OCI-LY3 (cell line): ENCODE data around the gene ELFN1.

Source experiments
- H2AFZ ChIP-seq: fragments of 200-600, 300-600 bp; shearing (Covaris generic); 2 replicates; pipeline ENCODE4 v1.6.0; 2014; ENCODE audit warnings: antibody characterized with exemption, low read depth, low read length
- H3K27ac ChIP-seq: fragments of 200-600, 300-600 bp; sonication (generic); 2 replicates; pipeline ENCODE4 v1.5.1; 2014; ENCODE audit warnings: mild to moderate bottlenecking, low read length, moderate library complexity, mixed read lengths
- H3K27me3 ChIP-seq: fragments of 200-600, 300-600 bp; sonication (generic); 2 replicates; pipeline ENCODE4 v1.6.1; 2014; ENCODE audit warnings: low read depth, low read length, mixed read lengths
- H3K36me3 ChIP-seq: fragments of 200-600, 300-600 bp; sonication (generic); replicated peaks from 2 replicates; pipeline ENCODE3; 2014; ENCODE audit warnings: low read depth, low read length, mixed read lengths
- H3K4me1 ChIP-seq: fragments of 300-600, 200-600 bp; sonication (generic); 2 replicates; pipeline ENCODE4 v1.6.1; 2014; ENCODE audit warnings: low read length, mixed read lengths
- H3K4me2 ChIP-seq: fragments of 200-600, 300-600 bp; sonication (generic); 2 replicates; pipeline ENCODE4 v1.6.1; 2014; ENCODE audit warnings: low read length, mixed read lengths
- H3K4me3 ChIP-seq: fragments of 300-600, 200-600 bp; sonication (generic); 2 replicates; pipeline ENCODE4 v1.5.1; 2014; ENCODE audit warnings: antibody characterized with exemption, mild to moderate bottlenecking, low read length, moderate library complexity
- H3K79me2 ChIP-seq: fragments of 300-600, 200-600 bp; shearing (Covaris generic); 2 replicates; pipeline ENCODE4 v1.6.1; 2014; ENCODE audit warnings: mild to moderate bottlenecking, low read length, mixed read lengths
- H3K9ac ChIP-seq: fragments of 300-600, 200-600 bp; shearing (Covaris generic); 2 replicates; pipeline ENCODE4 v1.6.0; 2014; ENCODE audit warnings: mild to moderate bottlenecking, low read length, moderate library complexity
- H3K9me3 ChIP-seq: fragments of 200-600, 300-600 bp; shearing (Covaris generic); 2 replicates; pipeline ENCODE4 v1.6.1; 2014; ENCODE audit warnings: low read length, mixed read lengths; ENCODE audit not compliant: insufficient read depth
- H4K20me1 ChIP-seq: fragments of 200-600, 300-600 bp; sonication (generic); 2 replicates; pipeline ENCODE4 v1.6.1; 2016; ENCODE audit warnings: low read length, mixed read lengths; ENCODE audit not compliant: insufficient read depth
- CTCF ChIP-seq: fragments of 200-600, 300-600 bp; sonication (generic); IDR thresholded peaks from 2 replicates; pipeline ENCODE4 v1.5.1; 2014; ENCODE audit warnings: antibody characterized with exemption, low read length, low read depth
- EZH2phosphoT487 ChIP-seq: fragments of 200-600 bp; shearing (Covaris generic); IDR thresholded peaks from 2 replicates; pipeline ENCODE4 v1.6.1; 2018; ENCODE audit warnings: antibody characterized with exemption, mixed run types, low read depth

ELFN1 gene

DNA sequence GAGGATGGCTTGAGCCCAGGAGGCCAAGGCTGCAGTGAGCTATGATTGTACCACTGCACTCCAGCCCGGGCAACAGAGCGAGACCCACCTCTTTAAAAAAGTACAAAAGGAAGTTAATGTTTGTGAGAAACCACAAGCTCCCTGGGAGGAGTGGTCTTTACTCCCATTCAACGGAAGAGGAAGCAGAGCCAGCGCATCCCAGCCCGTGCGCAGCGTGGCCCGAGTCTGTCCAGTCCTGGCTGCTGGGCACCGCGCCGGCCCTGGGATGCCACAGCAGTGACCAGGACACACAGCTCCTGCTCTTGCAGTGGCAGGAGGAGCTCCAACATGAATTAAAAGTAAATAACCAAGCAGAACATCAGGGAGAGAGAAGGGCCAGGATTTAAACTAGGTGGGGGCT, 68.4 kb downstream of the ELFN1 start:
- no peak overlapping the region for H3K4me2 ChIP-seq
- no peak overlapping the region for H2AFZ ChIP-seq
- no peaks in the 10 kb centered on the region for H3K27me3 ChIP-seq
- H3K4me3 ChIP-seq: no peak overlapping the region
- no peak overlapping the region for H3K27ac ChIP-seq
- no peaks in the 10 kb centered on the region for H3K4me1 ChIP-seq
- H3K9ac ChIP-seq: no peak overlapping the region
- H4K20me1 ChIP-seq: no peaks in the 10 kb centered on the region
- no peak for TF ChIP-seq CTCF
- no peak for TF ChIP-seq EZH2phosphoT487
- no peaks in the 10 kb centered on the region for H3K9me3 ChIP-seq
- H3K79me2 ChIP-seq: no peaks in the 10 kb centered on the region
- H3K36me3 ChIP-seq: no peaks in the 10 kb centered on the region

GRCh38 chr7:1738956-1739355, 68.9 kb downstream of the ELFN1 start:
- no peak overlapping the region for H3K9ac ChIP-seq
- no peaks in the 10 kb centered on the region for H3K4me1 ChIP-seq
- H3K9me3 ChIP-seq: no peaks in the 10 kb centered on the region
- H3K4me3 ChIP-seq: no peak overlapping the region
- H3K4me2 ChIP-seq: no peak overlapping the region
- TF ChIP-seq CTCF (no peak), EZH2phosphoT487 (no peak)
- no peaks in the 10 kb centered on the region for H3K36me3 ChIP-seq
- H3K27me3 ChIP-seq: no peaks in the 10 kb centered on the region
- H3K79me2 ChIP-seq: no peaks in the 10 kb centered on the region
- H3K27ac ChIP-seq: no peak overlapping the region
- H2AFZ ChIP-seq: no peak overlapping the region
- no peaks in the 10 kb centered on the region for H4K20me1 ChIP-seq

DNA sequence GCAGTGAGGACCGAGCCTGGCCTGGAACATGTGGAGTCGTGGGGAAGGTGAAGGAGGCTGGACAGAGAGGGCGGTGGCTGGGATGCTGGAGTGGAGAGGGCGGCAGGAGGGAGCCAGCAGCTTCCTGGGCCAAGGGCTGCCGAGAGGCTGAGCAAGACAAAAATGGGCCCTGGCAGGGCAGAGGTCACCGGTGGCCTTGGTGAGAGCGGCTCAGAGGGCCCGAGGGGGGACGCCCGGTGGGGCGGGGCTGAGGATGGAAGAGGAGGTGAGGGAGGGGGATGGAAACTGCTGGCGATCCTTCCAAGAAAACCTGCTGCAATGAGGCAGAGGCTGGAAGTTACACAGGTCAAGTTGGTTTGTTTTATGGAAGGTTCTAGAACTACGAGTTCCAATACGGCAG, 69.5 kb downstream of the ELFN1 start:
- Histone ChIP-seq H3K4me3 (no peak overlapping the region), H3K27ac (no peak overlapping the region), H4K20me1 (no peaks in the 10 kb centered on the region), H3K9me3 (no peaks in the 10 kb centered on the region), H3K36me3 (no peaks in the 10 kb centered on the region), H2AFZ (no peak overlapping the region), H3K79me2 (no peaks in the 10 kb centered on the region), H3K27me3 (no peaks in the 10 kb centered on the region), H3K4me2 (no peak overlapping the region), H3K9ac (no peak overlapping the region), H3K4me1 (no peaks in the 10 kb centered on the region)
- no peak for TF ChIP-seq EZH2phosphoT487
- TF ChIP-seq CTCF: no peak

- no peak for TF ChIP-seq CTCF
- no peak for TF ChIP-seq EZH2phosphoT487
- Histone ChIP-seq H4K20me1 (no peaks in the 10 kb centered on the region), H2AFZ (no peak overlapping the region)
These were observed 70.1 kb downstream of the ELFN1 start for GRCh38 chr7:1740214-1740613.

More at GRCh38 chr7:1740214-1740613, 70.1 kb downstream of the ELFN1 start:
- H3K36me3 ChIP-seq: no peaks in the 10 kb centered on the region
- no peak overlapping the region for H3K4me3 ChIP-seq
- H3K4me1 ChIP-seq: no peaks in the 10 kb centered on the region
- H3K27ac ChIP-seq: no peak overlapping the region
- no peak overlapping the region for H3K4me2 ChIP-seq
- no peaks in the 10 kb centered on the region for H3K79me2 ChIP-seq
- H3K27me3 ChIP-seq: no peaks in the 10 kb centered on the region
- H3K9ac ChIP-seq: no peak overlapping the region
- H3K9me3 ChIP-seq: no peaks in the 10 kb centered on the region
